ENCODE results near the gene NFIC. TPM values are rescaled to one million over a fixed set of nuclear protein-coding genes. Genes with fewer than 3 reads are reported as not detected.

Gene NFIC
- polyA plus RNA-seq, 1 experiment = 5.0 TPM

GRCh38 chr19:3494559-3494958 is 128.2 kb downstream of the NFIC start:
- no peak for DNase-seq (ENCODE audit: low read depth)

DNA sequence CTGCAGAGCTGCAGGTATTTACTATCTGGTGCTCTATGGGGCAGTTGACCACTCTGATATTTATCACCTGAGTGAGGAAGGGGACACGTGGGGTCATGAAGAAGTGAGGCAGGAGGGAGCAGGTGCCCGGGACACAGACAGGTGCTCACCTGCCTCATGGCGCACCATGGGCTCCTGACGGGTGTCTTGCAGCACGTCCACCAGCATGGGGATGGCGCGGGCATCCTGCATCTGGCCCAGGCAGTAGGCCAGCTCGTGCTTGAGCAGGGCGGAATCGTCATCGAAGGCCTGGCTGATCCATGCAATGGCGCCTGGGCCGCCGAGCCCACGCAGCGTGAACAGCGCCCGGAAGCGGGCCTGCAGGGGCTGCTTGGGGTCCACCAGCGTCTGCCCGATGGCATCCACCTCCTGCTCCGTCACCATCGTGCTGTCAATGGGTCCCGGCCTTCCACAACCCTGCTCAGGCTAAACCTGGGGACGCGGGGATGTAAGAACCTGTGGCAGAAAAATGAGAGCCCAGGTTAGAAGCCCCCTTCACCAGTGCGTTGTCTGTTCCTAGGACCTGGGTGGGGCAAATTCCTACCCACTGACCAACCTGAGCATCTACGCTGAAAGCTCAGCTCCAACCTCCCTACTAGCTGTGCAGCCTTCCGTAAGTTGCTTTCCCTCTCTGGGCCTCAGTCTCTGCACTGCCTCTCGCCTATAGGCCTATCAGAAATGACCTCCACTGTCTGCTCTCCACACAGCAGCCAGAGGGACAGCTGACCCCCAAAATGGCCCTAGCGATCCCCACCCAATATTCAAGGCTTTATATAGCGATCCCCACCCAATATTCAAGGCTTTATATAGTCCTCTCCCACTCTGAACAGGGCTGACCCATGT is 130.2 kb downstream of the NFIC start:
- no peak overlapping the region for H3K4me3 ChIP-seq (ENCODE audit: low read depth, low read length)
- no peaks in the 10 kb centered on the region for H3K27me3 ChIP-seq (ENCODE audit: control insufficient read depth, insufficient read depth, low read length)
- no peak for DNase-seq (ENCODE audit: low read depth)
- CTCF ChIA-PET = interaction anchor here (1.1 to 2.1 kb wide), 4 partner anchors 9 to 19 kb away, joined by 3 to 5 read pairs (median 4); partner anchors contain the start of gene SMIM44
- no peak for TF ChIP-seq CTCF (IDR thresholded peaks at IDR 0.05; ENCODE audit: insufficient read depth, low read depth, low read length)
- POLR2A ChIA-PET = no interaction called here
- H3K36me3 ChIP-seq (ENCODE audit: control insufficient read depth, insufficient read depth, low read length) = peaks cover 14% of the 10 kb centered on the region

More at GRCh38 chr19:3494559-3494958, 128.2 kb downstream of the NFIC start:
- no peak for TF ChIP-seq CTCF (IDR thresholded peaks at IDR 0.05; ENCODE audit: insufficient read depth, low read depth, low read length)
- POLR2A ChIA-PET = no interaction called here
- Histone ChIP-seq H3K36me3 (ENCODE audit: control insufficient read depth, insufficient read depth, low read length) (peaks cover 14% of the 10 kb centered on the region), H3K4me3 (ENCODE audit: low read depth, low read length) (no peak overlapping the region), H3K27me3 (ENCODE audit: control insufficient read depth, insufficient read depth, low read length) (no peaks in the 10 kb centered on the region)
- CTCF ChIA-PET = interaction anchor here (0.6 to 2.2 kb wide), 4 partner anchors 9 to 190 kb away, joined by 3 to 9 read pairs (median 4); no protein-coding TSS in a partner anchor

GRCh38 chr19:3497757-3498520 is 131.6 kb downstream of the NFIC start:
- TF ChIP-seq CTCF (IDR thresholded peaks at IDR 0.05; ENCODE audit: insufficient read depth, low read depth, low read length) = no peak
- H3K36me3 ChIP-seq (ENCODE audit: control insufficient read depth, insufficient read depth, low read length) = peaks cover 13% of the 10 kb centered on the region
- ChIA-PET CTCF (interaction anchor here (1.1 to 2.1 kb wide), 4 partner anchors 10 to 18 kb away, joined by 3 to 5 read pairs (median 4); partner anchors contain the start of gene SMIM44), POLR2A (no interaction called here)
- no peaks in the 10 kb centered on the region for H3K27me3 ChIP-seq (ENCODE audit: control insufficient read depth, insufficient read depth, low read length)
- H3K4me3 ChIP-seq (ENCODE audit: low read depth, low read length) = no peak overlapping the region
- no peak for DNase-seq (ENCODE audit: low read depth)

- POLR2A ChIA-PET = no interaction called here
- CTCF ChIA-PET = interaction anchor here (0.9 to 2.1 kb wide), 3 partner anchors 12 to 194 kb away, joined by 3 to 10 read pairs (median 8); no protein-coding TSS in a partner anchor
- no peak for TF ChIP-seq CTCF (IDR thresholded peaks at IDR 0.05; ENCODE audit: insufficient read depth, low read depth, low read length)
- H3K36me3 ChIP-seq (ENCODE audit: control insufficient read depth, insufficient read depth, low read length) = peaks cover 7% of the 10 kb centered on the region
- DNase-seq (ENCODE audit: low read depth) = no peak
- no peaks in the 10 kb centered on the region for H3K27me3 ChIP-seq (ENCODE audit: control insufficient read depth, insufficient read depth, low read length)
- peak overlapping the region; percentile 80 for H3K4me3 ChIP-seq (ENCODE audit: low read depth, low read length)
Measured at GRCh38 chr19:3499738-3500428, 133.5 kb downstream of the NFIC start.
